AG04449 (cell line): ENCODE data around the gene NTSR1.

Experiments
- CTCF ChIA-PET: fragments of 350-600 bp; formaldehyde crosslinking; extraction: SDS; loops from one replicate; lab custom pipeline; 2021; ENCODE audit warnings: antibody characterized with exemption; lab: Yijun Ruan, JAX
- POLR2A ChIA-PET: fragments of 400-600, 350-600 bp; formaldehyde crosslinking; extraction: SDS; loops from one replicate; lab custom pipeline; 2020; ENCODE audit warnings: antibody characterized with exemption, inconsistent platforms; lab: Yijun Ruan, JAX
- DNase-seq: peaks from one replicate; pipeline ENCODE4 v3.0.0-alpha.2; 2010; ENCODE audit warnings: low read depth, low spot score
- H3K4me3 ChIP-seq: 2 replicates; pipeline ENCODE4 v1.5.1; 2011; ENCODE audit warnings: low read depth, mild to moderate bottlenecking, control low read depth, low read length
- CTCF ChIP-seq: IDR thresholded peaks from one replicate; pipeline ENCODE4 v1.5.1; 2011; ENCODE audit warnings: mild to moderate bottlenecking, moderate library complexity, low read length, control low read depth, inconsistent platforms; ENCODE audit not compliant: insufficient read depth; ENCODE audit errors: missing control alignments

NTSR1 gene

DNA sequence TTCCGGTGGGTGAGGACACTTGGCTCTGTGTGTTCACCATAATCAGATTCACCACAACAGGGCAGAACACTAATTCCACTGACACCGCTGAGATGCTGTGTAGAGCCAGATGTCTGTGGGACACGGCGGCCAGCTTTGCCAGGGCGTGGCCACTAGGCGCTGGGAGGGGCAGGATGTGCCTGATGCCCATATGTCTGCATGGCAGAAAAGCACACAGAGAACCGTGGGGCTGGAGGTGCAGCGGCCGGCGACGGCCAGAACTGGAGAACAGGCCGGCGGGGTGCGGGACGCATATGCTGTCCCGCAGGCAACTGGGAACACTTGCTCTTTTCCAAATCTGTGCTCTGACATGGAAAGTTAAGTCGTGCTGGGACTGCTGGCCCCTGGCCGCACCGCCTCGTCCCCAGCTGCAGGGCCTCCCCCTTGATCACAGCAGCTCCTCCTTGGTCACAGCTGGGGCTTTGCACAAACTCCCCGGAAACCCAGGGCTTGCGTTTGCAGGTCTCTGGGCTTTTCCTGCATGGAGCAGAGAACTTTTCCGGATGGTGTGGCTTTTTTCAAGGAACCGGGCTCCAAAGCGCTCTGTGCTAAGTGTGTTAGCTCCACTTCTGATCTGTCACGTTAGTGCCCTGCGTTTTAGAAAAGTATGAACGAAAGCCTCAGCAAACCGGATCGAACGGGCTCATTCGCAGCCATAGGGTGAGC lies 31.1 kb downstream of the NTSR1 start:
- ChIA-PET POLR2A (no interaction called here), CTCF (interaction anchor here (0.7 to 1.2 kb wide), 3 partner anchors 22 to 52 kb away, joined by 3 read pairs; no protein-coding TSS in a partner anchor)
- TF ChIP-seq CTCF, result no peak
- H3K4me3 ChIP-seq, result no peak overlapping the region
- DNase-seq, result no peak

DNA sequence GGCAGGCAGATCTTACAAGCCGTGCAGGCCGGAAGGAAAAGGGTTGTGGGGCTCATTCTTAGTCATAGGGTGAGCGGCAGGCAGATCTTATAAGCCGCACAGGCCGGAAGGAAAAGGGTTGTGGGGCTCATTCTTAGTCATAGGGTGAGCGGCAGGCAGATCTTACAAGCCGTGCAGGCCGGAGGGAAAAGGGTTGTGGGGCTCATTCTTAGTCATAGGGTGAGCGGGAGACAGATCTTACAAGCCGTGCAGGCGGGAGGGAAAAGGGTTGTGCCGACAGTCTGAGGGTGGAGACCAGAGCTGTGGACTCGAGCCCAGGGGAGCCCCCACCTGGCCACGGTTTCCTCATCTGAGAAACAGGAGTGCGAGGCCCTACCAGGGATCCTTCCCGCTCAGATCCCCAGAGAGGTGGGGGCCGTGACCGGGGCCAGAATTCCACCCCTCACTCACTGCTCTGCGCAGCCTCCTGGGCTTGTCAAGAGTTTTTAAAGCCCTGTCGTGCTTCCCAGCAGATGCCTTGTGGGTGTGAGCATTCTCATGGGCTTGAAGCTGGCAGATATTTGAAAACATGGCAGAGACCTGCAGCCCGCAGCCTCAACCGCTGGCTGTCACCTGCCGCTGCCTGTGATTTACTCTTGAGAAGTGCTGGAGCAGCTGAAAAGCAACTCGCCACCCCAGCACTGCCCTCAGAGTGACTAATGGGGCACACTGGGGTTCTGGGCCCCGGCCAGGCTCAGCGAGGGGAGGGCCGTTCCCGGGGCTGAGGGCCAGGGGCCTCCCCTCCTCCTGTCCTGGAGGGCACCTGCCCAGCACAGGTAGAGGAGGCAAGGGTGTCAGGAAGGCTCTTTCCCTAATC lies 31.9 kb downstream of the NTSR1 start:
- H3K4me3 ChIP-seq, result peak overlapping the region; percentile 18; the same call in 1 of the 2 replicates
- CTCF ChIA-PET, result interaction anchor here (1.0 to 1.2 kb wide), 3 partner anchors 36 to 51 kb away, joined by 3 to 4 read pairs (median 3); no protein-coding TSS in a partner anchor
- POLR2A ChIA-PET, result interaction anchor here (0.7 kb wide), 1 partner anchor 37 kb away, joined by 3 read pairs; no protein-coding TSS in a partner anchor
- DNase-seq, result peak; percentile 24
- no peak for TF ChIP-seq CTCF

DNA sequence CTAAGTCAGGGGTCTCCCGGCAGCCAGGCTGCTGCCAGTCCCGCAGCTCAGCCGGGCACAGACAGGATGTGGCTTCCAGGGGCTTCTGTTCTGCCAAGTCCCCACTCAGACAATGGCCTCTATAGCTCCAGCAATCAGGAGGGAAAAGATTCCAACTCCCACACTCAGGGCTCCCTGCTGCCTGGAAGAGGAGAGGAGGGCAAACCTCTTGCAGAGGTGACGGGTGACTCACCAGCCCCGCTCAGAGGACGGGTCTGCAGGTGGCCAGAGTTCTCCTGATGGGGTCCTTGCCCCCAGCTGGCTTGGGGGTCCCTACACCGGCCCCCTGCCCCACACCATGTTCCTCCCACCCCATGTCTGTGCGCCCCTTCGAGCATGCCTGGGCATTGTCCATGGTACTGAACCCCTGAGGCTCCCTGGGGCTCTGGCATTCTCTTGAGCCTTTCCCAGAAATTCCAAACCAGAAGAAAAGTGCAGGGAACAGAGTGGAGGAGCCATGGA lies 32.6 kb downstream of the NTSR1 start:
- ChIA-PET POLR2A (no interaction called here), CTCF (interaction anchor here (1.1 to 1.3 kb wide), 3 partner anchors 37 to 50 kb away, joined by 3 to 5 read pairs (median 4); no protein-coding TSS in a partner anchor)
- no peak overlapping the region for H3K4me3 ChIP-seq
- DNase-seq, result no peak
- TF ChIP-seq CTCF, result no peak

DNA sequence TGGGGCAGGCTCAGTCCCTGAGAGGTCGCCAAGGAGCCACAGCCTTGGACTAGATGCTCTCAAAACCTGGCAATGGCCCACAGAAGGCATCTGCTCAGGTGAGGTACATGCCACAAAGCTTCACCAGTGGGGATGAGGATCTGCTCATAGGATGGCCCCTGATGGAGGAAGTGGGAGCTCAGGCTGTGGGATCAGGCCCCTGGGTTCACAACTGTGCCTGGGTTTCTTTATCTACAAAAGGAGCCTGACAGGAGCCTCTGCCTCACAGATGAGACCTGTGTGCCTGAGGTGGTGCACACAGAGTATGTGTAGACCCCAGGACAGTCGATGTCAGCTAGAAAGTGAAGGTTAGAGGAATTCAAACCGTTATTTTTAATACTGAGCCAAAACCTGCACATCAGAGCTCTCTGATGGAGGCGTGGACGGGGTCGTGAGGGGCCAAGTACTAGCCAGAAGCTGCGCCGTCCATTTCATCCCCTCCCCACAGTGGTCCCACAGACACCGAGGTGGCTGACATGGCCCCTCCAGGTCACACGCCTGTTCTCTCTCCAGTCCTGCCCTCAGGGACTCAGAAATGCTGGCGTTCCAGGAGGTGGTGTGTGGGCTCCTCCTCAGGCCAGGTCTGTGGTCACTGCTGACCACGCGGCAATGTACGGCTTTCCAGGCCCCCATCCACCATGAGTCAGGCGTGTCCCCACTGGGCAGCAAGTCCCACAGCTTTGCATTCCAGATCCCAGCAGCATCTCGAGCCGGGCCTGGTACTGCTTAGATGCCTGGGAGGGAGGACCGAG lies 33.3 kb downstream of the NTSR1 start:
- ChIA-PET CTCF (interaction anchor here (1.3 kb wide), 1 partner anchor 50 kb away, joined by 5 read pairs; no protein-coding TSS in a partner anchor), POLR2A (no interaction called here)
- no peak for TF ChIP-seq CTCF
- no peak for DNase-seq
- no peak overlapping the region for H3K4me3 ChIP-seq

DNA sequence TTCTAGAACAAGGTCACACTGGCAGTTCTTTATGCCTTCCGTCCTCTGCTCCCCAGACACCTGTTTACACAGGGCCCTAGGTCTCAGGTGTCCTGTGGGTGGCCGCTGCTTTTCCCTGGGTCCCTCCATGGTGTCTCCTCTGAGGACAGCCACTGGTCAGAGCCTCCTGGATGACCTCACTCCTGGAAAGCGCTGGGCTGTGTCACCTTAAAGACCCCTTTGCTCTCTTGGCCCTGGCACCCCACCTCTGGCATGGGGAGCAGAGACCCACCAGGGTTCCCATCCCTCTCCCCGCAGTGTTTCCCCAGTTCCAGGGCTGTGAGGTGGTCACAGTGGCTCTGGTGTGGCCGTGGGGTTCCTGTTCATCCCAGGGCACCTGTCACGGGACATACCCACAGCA lies 33.9 kb downstream of the NTSR1 start:
- no peak overlapping the region for H3K4me3 ChIP-seq
- CTCF ChIA-PET, result interaction anchor here (1.3 kb wide), 1 partner anchor 49 kb away, joined by 5 read pairs; no protein-coding TSS in a partner anchor
- POLR2A ChIA-PET, result no interaction called here
- no peak for TF ChIP-seq CTCF
- no peak for DNase-seq
